ENCODE measurements around the gene JAG1. TPM values are rescaled to one million over a fixed set of nuclear protein-coding genes. Genes with fewer than 3 reads are reported as not detected.
A peak's percentile ranks its signal among the peaks of the same experiment; 100 is the strongest.

JAG1 gene
- total RNA-seq, 4 donors from 2014 or later, result 30.7 to 41.9 (median 36.3) TPM

DNA sequence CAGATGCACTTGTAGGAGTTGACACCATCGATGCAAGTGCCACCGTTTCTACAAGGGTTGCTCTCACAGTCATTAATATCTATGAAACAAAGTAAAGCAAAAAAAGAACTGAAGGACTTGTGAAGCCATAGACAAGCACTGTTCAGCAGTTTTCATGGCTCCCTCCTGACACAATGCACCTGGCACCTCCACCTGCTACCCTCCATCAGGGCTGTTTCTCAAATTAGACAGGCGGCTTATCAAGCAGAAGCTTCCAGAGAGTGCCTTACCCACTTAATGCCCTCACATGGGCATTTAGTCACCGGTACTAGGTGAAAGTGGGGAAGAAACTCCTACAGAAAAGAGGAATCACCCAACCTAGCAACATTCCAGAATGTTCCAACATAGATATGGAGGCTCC, 27.8 kb downstream of the JAG1 start:
- no peak overlapping the region for H3K27ac ChIP-seq (replicated peaks in 1 of 4)
- no peaks in the 10 kb centered on the region for H3K27me3 ChIP-seq
- intact Hi-C loops (cut with DNase I), result loop anchor here (10.0 kb wide), 1 partner anchor 91 kb away; no protein-coding TSS in a partner anchor
- 95% methylated on average over 4 of the region's 4 CpGs for WGBS
- H3K4me1 ChIP-seq, result peaks cover 0 to 19% (median 3%) of the 10 kb centered on the region in 4 donors
- peaks cover 28 to 100% (median 78%) of the 10 kb centered on the region in 4 donors for H3K36me3 ChIP-seq
- TF ChIP-seq EP300 (IDR thresholded peaks at IDR 0.05), result no peak
- TF ChIP-seq, protein P1, sequence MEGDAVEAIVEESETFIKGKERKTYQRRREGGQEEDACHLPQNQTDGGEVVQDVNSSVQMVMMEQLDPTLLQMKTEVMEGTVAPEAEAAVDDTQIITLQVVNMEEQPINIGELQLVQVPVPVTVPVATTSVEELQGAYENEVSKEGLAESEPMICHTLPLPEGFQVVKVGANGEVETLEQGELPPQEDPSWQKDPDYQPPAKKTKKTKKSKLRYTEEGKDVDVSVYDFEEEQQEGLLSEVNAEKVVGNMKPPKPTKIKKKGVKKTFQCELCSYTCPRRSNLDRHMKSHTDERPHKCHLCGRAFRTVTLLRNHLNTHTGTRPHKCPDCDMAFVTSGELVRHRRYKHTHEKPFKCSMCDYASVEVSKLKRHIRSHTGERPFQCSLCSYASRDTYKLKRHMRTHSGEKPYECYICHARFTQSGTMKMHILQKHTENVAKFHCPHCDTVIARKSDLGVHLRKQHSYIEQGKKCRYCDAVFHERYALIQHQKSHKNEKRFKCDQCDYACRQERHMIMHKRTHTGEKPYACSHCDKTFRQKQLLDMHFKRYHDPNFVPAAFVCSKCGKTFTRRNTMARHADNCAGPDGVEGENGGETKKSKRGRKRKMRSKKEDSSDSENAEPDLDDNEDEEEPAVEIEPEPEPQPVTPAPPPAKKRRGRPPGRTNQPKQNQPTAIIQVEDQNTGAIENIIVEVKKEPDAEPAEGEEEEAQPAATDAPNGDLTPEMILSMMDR (IDR thresholded peaks at IDR 0.05), result no peak
- TF ChIP-seq POLR2AphosphoS5 (IDR thresholded peaks at IDR 0.05), result no peak
- TF ChIP-seq POLR2A (IDR thresholded peaks at IDR 0.05; ENCODE audit: low read depth), result no peak
- DNase-seq (ENCODE audit: extremely low spot score), result no peak
- no peaks in the 10 kb centered on the region for H3K9me3 ChIP-seq
- H3K4me3 ChIP-seq, result no peak overlapping the region

DNA sequence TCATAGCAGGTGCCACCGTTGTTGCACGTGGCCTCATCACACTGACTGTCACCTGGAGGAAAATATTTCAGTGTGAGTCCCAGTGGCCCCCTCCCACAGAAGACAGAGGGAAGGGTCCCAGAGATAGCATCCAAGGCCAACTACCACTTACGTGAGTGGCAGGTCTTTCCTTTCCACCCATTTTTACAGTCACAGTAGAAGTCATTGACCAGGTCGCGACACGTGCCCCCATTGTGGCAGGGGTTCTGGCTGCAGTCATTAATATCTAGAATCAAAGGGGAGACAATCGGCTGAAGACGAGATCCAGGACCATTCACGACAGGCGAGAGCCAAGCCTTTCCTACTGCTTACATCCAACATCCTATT, 28.6 kb downstream of the JAG1 start:
- H3K4me3 ChIP-seq, result no peak overlapping the region
- H3K27me3 ChIP-seq, result no peaks in the 10 kb centered on the region
- DNase-seq (ENCODE audit: extremely low spot score), result no peak
- 91% methylated on average over 8 of the region's 10 CpGs for WGBS
- peak overlapping the region in 1 of 4 donors; percentile 18 for H3K27ac ChIP-seq (replicated peaks in 1 of 4)
- TF ChIP-seq POLR2AphosphoS5 (IDR thresholded peaks at IDR 0.05) (no peak), POLR2A (IDR thresholded peaks at IDR 0.05; ENCODE audit: low read depth) (no peak), EP300 (IDR thresholded peaks at IDR 0.05) (no peak)
- TF ChIP-seq, protein P1 (IDR thresholded peaks at IDR 0.05), result no peak
- H3K36me3 ChIP-seq, result peaks cover 36 to 100% (median 79%) of the 10 kb centered on the region in 4 donors
- peaks cover 1 to 12% (median 2%) of the 10 kb centered on the region in 4 donors for H3K4me1 ChIP-seq
- H3K9me3 ChIP-seq, result no peaks in the 10 kb centered on the region
- intact Hi-C loops (cut with DNase I), result loop anchor here (10.0 kb wide), 1 partner anchor 90 kb away; no protein-coding TSS in a partner anchor

DNA sequence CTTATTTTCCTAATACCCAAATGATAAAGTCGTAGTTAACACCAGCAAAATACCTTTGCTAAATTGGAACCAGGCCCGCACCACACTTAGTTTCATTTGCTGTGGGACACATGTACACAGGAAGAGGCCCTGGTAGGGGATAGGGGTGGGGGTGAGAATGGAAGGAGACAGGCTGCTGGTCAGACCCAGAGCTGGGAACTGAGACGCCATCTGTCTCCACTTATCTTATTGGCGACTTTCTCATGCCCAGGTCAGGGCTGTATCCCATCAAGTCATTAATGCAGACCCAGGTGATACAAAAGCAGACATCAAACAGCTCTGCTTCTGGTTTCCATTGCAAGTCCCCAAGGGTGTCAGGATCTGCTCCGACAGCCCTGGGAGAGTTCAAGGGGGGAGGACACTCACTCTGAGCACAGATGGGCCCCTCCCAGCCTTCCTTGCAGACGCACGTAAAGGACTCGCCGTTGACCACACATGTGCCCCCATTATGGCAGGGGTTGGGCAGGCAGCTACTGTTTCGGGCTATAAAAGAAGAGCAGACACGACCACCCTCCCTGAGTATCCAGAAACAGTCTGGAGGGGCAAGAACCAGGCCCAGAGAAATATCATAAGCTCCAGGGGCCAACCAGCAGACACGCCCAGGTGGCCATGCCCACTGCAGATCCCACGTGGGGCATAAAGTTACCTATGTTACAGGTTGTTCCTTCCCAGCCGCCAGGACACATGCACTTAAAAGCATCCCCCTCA, 29.2 kb downstream of the JAG1 start:
- DNase-seq (ENCODE audit: extremely low spot score), result no peak
- Histone ChIP-seq H3K36me3 (peaks cover 39 to 100% (median 81%) of the 10 kb centered on the region in 4 donors), H3K9me3 (no peaks in the 10 kb centered on the region), H3K4me1 (peaks cover 5 to 7% (median 7%) of the 10 kb centered on the region in 4 donors), H3K27ac (replicated peaks in 1 of 4) (peak overlapping the region in 1 of 4 donors; percentile 18), H3K4me3 (no peak overlapping the region), H3K27me3 (no peaks in the 10 kb centered on the region)
- intact Hi-C loops (cut with DNase I), result loop anchor here (10.0 kb wide), 1 partner anchor 90 kb away; no protein-coding TSS in a partner anchor
- 79% methylated on average over 7 of the region's 14 CpGs for WGBS
- TF ChIP-seq, protein P1 (IDR thresholded peaks at IDR 0.05), result no peak
- no peak for TF ChIP-seq POLR2AphosphoS5 (IDR thresholded peaks at IDR 0.05)
- TF ChIP-seq POLR2A (IDR thresholded peaks at IDR 0.05; ENCODE audit: low read depth), result no peak
- no peak for TF ChIP-seq EP300 (IDR thresholded peaks at IDR 0.05)

DNA sequence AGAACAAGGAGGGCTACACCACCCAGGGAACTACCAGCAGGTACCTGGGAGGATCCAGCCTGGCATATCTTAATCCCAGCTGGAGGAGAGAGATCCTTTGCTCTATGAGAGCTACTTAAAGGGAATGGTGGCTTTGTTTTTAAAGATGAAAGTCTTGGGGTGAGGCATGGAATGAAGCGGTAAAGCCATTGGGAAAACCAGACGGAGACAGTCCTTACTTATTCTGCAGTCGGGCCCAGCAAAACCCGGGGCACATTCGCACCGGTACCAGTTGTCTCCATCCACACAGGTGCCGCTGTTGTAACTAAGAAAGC, 30.3 kb downstream of the JAG1 start:
- no peak overlapping the region for H3K4me3 ChIP-seq
- H3K9me3 ChIP-seq, result no peaks in the 10 kb centered on the region
- 95% methylated on average over 7 of the region's 7 CpGs for WGBS
- H3K4me1 ChIP-seq, result peaks cover 5 to 11% (median 7%) of the 10 kb centered on the region in 4 donors
- intact Hi-C loops (cut with DNase I), result loop anchor here (10.0 kb wide), 1 partner anchor 89 kb away; no protein-coding TSS in a partner anchor
- no peak for DNase-seq (ENCODE audit: extremely low spot score)
- no peaks in the 10 kb centered on the region for H3K27me3 ChIP-seq
- no peak overlapping the region for H3K27ac ChIP-seq (replicated peaks in 1 of 4)
- TF ChIP-seq, protein P1 (IDR thresholded peaks at IDR 0.05), result no peak
- no peak for TF ChIP-seq POLR2A (IDR thresholded peaks at IDR 0.05; ENCODE audit: low read depth)
- TF ChIP-seq POLR2AphosphoS5 (IDR thresholded peaks at IDR 0.05), result no peak
- no peak for TF ChIP-seq EP300 (IDR thresholded peaks at IDR 0.05)
- peaks cover 39 to 97% (median 80%) of the 10 kb centered on the region in 4 donors for H3K36me3 ChIP-seq

Data from esophagus muscularis mucosa (tissue), 4 donors.